Measurements from ENCODE around the gene SASH3. TPM values are rescaled to one million over a fixed set of nuclear protein-coding genes. Genes with fewer than 3 reads are reported as not detected.
A peak's percentile ranks its signal among the peaks of the same experiment; 100 is the strongest.

Gene SASH3

DNA sequence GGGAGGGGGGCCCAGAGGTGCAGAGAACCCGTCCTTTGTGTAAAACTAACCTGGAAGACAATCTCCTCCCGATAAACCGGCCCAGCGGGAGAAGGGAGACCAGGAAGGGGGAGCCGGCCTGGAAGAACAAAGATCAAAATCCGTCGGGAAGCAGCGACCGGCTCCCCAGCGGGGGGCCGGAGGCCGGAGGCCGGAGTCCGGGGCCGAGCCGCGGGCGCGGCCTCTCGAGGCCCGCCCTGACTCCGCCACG lies 63.4 kb downstream of the SASH3 start:
- peak overlapping the region; percentile 85 for H3K56ac ChIP-seq (ENCODE audit: low read length)
- no peak overlapping the region for H3K23ac ChIP-seq (ENCODE audit: low read length)
- peaks cover 1% of the 10 kb centered on the region for H3K79me2 ChIP-seq (ENCODE audit: control insufficient read depth, insufficient read depth, low read length)
- H3K18ac ChIP-seq (ENCODE audit: low read length) = peak overlapping the region; percentile 69
- H3K27me3 ChIP-seq (ENCODE audit: insufficient read depth, low read length, poor library complexity) = no peaks in the 10 kb centered on the region
- peak overlapping the region; percentile 37 for H3K4me2 ChIP-seq (ENCODE audit: low read length)
- no peak overlapping the region for H2BK15ac ChIP-seq (replicated peaks; ENCODE audit: low read depth)
- H3K36me3 ChIP-seq (ENCODE audit: control insufficient read depth, insufficient read depth, low read length) = no peaks in the 10 kb centered on the region
- H4K8ac ChIP-seq (ENCODE audit: low read depth, low read length) = no peak overlapping the region
- WGBS (ENCODE audit: extremely low coverage, insufficient coverage, low lambda C conversion rate) = no CpG with 5 or more reads among the region's 23 CpGs
- peak overlapping the region; percentile 70 for H3K4me3 ChIP-seq (ENCODE audit: low read length)
- H3K9ac ChIP-seq (ENCODE audit: low read length) = peak overlapping the region; percentile 77
- no peak overlapping the region for H3K27ac ChIP-seq (ENCODE audit: low read depth, low read length)
- no peak overlapping the region for H2BK5ac ChIP-seq (ENCODE audit: low read length)
- no peak overlapping the region for H2AK5ac ChIP-seq (ENCODE audit: low read length)
- H3K79me1 ChIP-seq (ENCODE audit: low read length) = no peaks in the 10 kb centered on the region
- peak overlapping the region; percentile 16 for H2BK120ac ChIP-seq (ENCODE audit: low read depth, low read length)
- no peak for DNase-seq
- H4K5ac ChIP-seq (ENCODE audit: low read length) = no peak overlapping the region
- no peaks in the 10 kb centered on the region for H3K4me1 ChIP-seq (ENCODE audit: control insufficient read depth, low read depth, low read length)
- H3K4ac ChIP-seq (ENCODE audit: low read depth, low read length) = peak overlapping the region; percentile 65

DNA sequence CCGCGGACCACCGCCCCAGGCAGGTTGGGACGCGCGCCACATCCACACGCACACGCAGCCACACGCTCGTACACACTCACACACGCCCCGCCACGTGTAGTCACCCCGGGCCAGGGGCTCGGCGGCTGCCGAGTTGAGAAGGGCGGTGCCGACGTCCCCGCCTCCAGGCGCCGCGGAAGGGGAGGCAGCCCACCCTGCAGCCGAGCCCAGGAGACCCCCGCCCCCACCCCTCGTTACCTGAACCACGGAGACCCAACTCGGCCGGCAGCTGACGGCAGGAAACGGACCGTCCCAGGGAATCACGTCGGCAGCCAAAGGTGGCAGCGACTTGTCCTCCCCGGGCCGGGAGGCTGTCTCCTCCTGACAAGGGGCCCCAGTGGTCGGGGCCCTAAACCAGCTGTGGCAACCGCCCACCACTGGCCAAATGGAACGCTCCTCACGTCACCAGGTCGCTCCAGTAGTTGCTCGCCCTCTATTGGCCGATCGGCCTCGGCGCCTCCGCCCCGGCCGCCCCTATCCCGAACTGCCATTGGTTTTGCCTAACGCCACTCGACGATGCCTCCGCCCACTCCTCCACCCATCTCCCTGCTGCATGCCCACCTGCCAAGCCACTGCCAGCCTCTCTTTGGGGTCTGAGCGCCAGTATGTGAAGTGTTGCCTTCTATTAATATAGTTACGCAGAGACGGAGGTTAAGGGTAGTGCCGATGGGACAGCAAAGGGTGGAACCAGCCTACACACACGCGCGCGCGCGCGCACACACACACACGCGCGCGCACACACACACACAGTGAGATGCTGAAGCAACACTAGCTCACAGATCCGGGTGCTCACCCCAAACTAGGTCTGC lies 63.9 kb downstream of the SASH3 start, which contains the start of gene ZDHHC9:
Gene ZDHHC9 (minus strand): TSS at position 428 of the 848 bp plus-strand sequence. CDS start 1,941 bp downstream, outside the sequence.
- Histone ChIP-seq H2AK5ac (ENCODE audit: low read length) (no peak within 1 kb of the TSS), H3K36me3 (ENCODE audit: control insufficient read depth, insufficient read depth, low read length) (no peaks in the 10 kb centered on the region), H4K5ac (ENCODE audit: low read length) (no peak within 1 kb of the TSS), H3K9ac (ENCODE audit: low read length) (peak within 1 kb of the TSS; percentile 77), H3K27ac (ENCODE audit: low read depth, low read length) (no peak within 1 kb of the TSS), H4K8ac (ENCODE audit: low read depth, low read length) (no peak within 1 kb of the TSS), H3K4me2 (ENCODE audit: low read length) (peak within 1 kb of the TSS; percentile 40), H3K27me3 (ENCODE audit: insufficient read depth, low read length, poor library complexity) (no peaks in the 10 kb centered on the region), H3K79me1 (ENCODE audit: low read length) (no peaks in the 10 kb centered on the region), H2BK5ac (ENCODE audit: low read length) (no peak within 1 kb of the TSS), H2BK120ac (ENCODE audit: low read depth, low read length) (peak within 1 kb of the TSS; percentile 16), H3K4me3 (ENCODE audit: low read length) (peak within 1 kb of the TSS; percentile 70), H3K4ac (ENCODE audit: low read depth, low read length) (peak within 1 kb of the TSS; percentile 65), H3K23ac (ENCODE audit: low read length) (no peak within 1 kb of the TSS), H3K79me2 (ENCODE audit: control insufficient read depth, insufficient read depth, low read length) (peaks cover 1% of the 10 kb centered on the region), H3K4me1 (ENCODE audit: control insufficient read depth, low read depth, low read length) (no peaks in the 10 kb centered on the region), H3K18ac (ENCODE audit: low read length) (peak within 1 kb of the TSS; percentile 69), H3K56ac (ENCODE audit: low read length) (peak within 1 kb of the TSS; percentile 85), H2BK15ac (replicated peaks; ENCODE audit: low read depth) (no peak within 1 kb of the TSS)
- peak; percentile 94 for DNase-seq
- no CpG with 5 or more reads among the region's 72 CpGs for WGBS (ENCODE audit: extremely low coverage, insufficient coverage, low lambda C conversion rate)

Small RNAs within 50 kb of the gene (small RNA-seq; reads per million reads assigned to genes)
- gene RF00017 (ENCODE audit: insufficient read depth) = not detected

Measured in mesendoderm (in vitro differentiated cells).